Progenitor cell of endocrine pancreas (in vitro differentiated cells): ENCODE data around the gene ANKHD1. TPM values are rescaled to one million over a fixed set of nuclear protein-coding genes. Genes with fewer than 3 reads are reported as not detected.
A peak's percentile ranks its signal among the peaks of the same experiment; 100 is the strongest.

Experiments
- DNase-seq: peaks from one replicate; pipeline ENCODE4 v3.0.0; 2021; ENCODE audit warnings: low spot score; ENCODE audit not compliant: unreplicated experiment
- H3K27ac Mint-ChIP-seq: 2 replicates; pipeline ENCODE4 v1.8.0; 2021; ENCODE audit warnings: mild to moderate bottlenecking, moderate library complexity, mixed read lengths
- H3K27me3 Mint-ChIP-seq: 2 replicates; pipeline ENCODE4 v1.8.0; 2021; ENCODE audit warnings: mixed read lengths
- H3K36me3 Mint-ChIP-seq: 2 replicates; pipeline ENCODE4 v1.8.0; 2022; ENCODE audit warnings: mixed read lengths; ENCODE audit not compliant: insufficient read depth
- H3K4me1 Mint-ChIP-seq: 2 replicates; pipeline ENCODE4 v1.8.0; 2021; ENCODE audit warnings: low read depth, mixed read lengths
- H3K4me3 Mint-ChIP-seq: 2 replicates; pipeline ENCODE4 v1.8.0; 2021; ENCODE audit warnings: low read depth, mild to moderate bottlenecking, moderate library complexity, mixed read lengths
- H3K9me3 Mint-ChIP-seq: 2 replicates; pipeline ENCODE4 v1.8.0; 2021; ENCODE audit warnings: low read depth, mixed read lengths
- total RNA-seq: library from RNA; stranded (reverse); gene quantifications from 2 replicates; pipeline ENCODE4 v1.2.1, GENCODE V29; 2021
- TF ChIP-seq, protein P1 (sequence below): fragments of 200-600 bp; sonication (generic); IDR thresholded peaks from one replicate; pipeline ENCODE4 v1.5.0; 2021; ENCODE audit warnings: antibody characterized with exemption, mild to moderate bottlenecking; ENCODE audit not compliant: unreplicated experiment

ANKHD1 gene
- total RNA-seq, 1 donor from 2014 or later = 115 TPM

DNA sequence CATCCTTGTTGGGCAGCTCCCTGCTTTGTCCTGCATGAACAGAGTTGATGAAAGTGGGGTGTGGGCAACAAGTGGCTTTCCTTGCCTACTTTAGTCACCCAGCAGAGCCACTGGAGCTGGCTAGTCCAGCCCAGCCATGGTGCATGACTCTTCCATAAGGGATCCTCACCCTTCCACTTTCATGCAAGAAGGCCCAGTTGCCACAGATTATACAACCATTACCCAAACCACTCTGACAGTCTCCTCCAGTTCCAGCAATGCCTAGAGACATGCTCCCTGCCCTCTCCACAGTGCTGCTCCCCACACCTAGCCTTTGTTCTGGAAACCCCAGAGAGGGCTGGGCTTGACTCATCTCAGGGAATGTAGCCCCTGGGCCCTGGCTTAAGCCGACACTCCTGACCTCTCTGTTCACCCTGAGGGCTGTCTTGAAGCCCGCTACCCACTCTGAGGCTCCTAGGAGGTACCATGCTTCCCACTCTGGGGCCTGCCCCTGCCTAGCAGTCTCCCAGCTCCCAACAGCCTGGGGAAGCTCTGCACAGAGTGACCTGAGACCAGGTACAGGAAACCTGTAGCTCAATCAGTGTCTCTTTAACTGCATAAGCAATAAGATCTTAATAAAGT lies 166.9 kb downstream of the ANKHD1 start:
- Mint-ChIP-seq H3K27me3 (no peaks in the 10 kb centered on the region), H3K9me3 (no peaks in the 10 kb centered on the region), H3K4me3 (peak overlapping the region; percentile 21), H3K27ac (no peak overlapping the region), H3K36me3 (peaks cover 6% of the 10 kb centered on the region), H3K4me1 (peaks cover 17% of the 10 kb centered on the region)
- no peak for DNase-seq
- TF ChIP-seq, protein P1, sequence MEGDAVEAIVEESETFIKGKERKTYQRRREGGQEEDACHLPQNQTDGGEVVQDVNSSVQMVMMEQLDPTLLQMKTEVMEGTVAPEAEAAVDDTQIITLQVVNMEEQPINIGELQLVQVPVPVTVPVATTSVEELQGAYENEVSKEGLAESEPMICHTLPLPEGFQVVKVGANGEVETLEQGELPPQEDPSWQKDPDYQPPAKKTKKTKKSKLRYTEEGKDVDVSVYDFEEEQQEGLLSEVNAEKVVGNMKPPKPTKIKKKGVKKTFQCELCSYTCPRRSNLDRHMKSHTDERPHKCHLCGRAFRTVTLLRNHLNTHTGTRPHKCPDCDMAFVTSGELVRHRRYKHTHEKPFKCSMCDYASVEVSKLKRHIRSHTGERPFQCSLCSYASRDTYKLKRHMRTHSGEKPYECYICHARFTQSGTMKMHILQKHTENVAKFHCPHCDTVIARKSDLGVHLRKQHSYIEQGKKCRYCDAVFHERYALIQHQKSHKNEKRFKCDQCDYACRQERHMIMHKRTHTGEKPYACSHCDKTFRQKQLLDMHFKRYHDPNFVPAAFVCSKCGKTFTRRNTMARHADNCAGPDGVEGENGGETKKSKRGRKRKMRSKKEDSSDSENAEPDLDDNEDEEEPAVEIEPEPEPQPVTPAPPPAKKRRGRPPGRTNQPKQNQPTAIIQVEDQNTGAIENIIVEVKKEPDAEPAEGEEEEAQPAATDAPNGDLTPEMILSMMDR = no peak

DNA sequence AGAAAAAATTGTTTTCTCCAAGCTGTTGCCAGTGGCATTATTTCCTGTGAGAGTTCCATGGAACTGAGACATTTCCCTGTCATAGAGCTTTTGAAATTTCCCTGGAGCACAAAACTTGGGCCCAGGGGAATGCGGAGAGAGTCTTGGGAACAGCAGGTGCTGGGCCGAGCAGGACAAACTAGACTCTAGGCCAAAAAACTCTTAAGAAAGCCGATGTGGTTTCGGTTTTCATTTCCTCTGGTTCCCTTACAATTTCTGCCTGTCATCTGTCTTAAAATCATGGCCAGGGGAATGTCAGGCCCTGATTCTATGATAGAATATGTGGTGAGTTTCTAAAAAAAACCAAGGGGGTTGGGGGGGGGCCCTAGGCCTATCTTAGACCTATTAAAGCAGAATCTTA lies 167.6 kb downstream of the ANKHD1 start:
- peaks cover 12% of the 10 kb centered on the region for H3K4me1 Mint-ChIP-seq
- no peak overlapping the region for H3K4me3 Mint-ChIP-seq

DNA sequence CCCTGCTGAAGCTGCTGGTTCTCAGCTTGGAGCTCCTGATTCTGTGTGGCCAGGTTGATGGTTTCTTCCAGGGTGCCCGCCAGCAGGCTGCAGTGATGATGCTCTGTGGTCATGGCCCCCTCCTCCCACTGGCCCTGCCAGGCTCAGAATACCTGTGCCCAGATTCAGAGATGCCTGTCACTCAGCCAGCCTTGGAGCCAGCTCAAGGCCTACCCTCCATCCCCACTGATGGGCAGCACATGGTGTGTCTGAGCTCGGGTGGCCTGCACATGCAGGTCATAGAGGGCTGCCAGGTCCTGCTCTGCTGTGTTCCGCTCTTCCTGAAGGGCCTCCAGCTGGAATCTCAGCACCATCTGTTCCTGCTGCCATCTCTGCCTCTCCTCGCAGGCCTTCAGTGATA lies 168.4 kb downstream of the ANKHD1 start:
- DNase-seq = no peak
- no peaks in the 10 kb centered on the region for H3K27me3 Mint-ChIP-seq
- H3K4me3 Mint-ChIP-seq = no peak overlapping the region
- H3K4me1 Mint-ChIP-seq = peaks cover 9% of the 10 kb centered on the region
- H3K27ac Mint-ChIP-seq = no peak overlapping the region
- no peaks in the 10 kb centered on the region for H3K9me3 Mint-ChIP-seq
- TF ChIP-seq, protein P1 = no peak
- peaks cover 6% of the 10 kb centered on the region for H3K36me3 Mint-ChIP-seq

More for the DNA sequence above, 167.6 kb downstream of the ANKHD1 start:
- H3K36me3 Mint-ChIP-seq = peaks cover 6% of the 10 kb centered on the region
- H3K27me3 Mint-ChIP-seq = no peaks in the 10 kb centered on the region
- no peak overlapping the region for H3K27ac Mint-ChIP-seq
- DNase-seq = no peak
- TF ChIP-seq, protein P1 = no peak
- H3K9me3 Mint-ChIP-seq = no peaks in the 10 kb centered on the region

DNA sequence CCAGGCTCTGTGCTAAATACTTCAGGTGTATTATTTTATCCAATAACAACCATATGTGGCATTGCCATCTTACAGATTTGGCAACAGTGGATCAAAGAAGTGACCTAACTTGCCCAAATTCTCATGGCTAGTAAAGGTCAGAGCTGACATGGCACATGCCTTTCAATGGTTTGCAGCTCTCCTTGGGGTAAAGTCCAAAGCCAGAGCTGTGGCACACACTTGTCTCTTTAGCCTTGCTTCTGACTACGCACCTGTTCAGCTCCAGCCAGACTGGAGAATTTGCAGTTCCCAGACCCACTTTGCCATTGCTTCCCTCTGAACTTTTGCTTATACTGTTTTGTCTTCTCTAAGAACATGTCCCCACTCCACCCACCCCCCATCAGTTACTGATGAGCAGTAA lies 168.9 kb downstream of the ANKHD1 start:
- no peak for DNase-seq
- no peak overlapping the region for H3K27ac Mint-ChIP-seq
- H3K9me3 Mint-ChIP-seq = no peaks in the 10 kb centered on the region
- peaks cover 6% of the 10 kb centered on the region for H3K36me3 Mint-ChIP-seq
- no peak overlapping the region for H3K4me3 Mint-ChIP-seq
- no peaks in the 10 kb centered on the region for H3K27me3 Mint-ChIP-seq
- peaks cover 6% of the 10 kb centered on the region for H3K4me1 Mint-ChIP-seq
- TF ChIP-seq, protein P1 = no peak

DNA sequence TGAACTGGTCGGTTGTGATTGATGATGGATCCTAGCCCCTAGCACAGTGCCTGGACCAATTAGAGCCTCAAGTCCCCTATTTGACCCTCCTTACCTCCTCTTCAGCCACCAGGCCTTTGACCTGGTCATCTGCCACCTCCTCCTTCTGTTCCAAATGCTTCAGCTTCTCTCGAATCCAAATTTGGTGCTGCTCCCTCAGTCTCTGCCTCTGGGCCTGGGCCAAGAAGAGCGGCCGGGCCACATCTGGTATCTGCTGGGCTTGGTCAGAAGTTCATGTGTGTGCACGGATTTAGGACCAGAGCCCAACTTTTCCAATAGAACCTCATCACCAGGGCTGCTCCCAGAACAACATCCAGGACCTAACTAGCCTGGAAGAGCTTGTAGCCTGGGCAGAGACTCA lies 169.5 kb downstream of the ANKHD1 start:
- no peak overlapping the region for H3K27ac Mint-ChIP-seq

More for the DNA sequence above, 169.5 kb downstream of the ANKHD1 start:
- H3K27me3 Mint-ChIP-seq = no peaks in the 10 kb centered on the region
- DNase-seq = no peak
- TF ChIP-seq, protein P1 = no peak
- no peaks in the 10 kb centered on the region for H3K4me1 Mint-ChIP-seq
- H3K36me3 Mint-ChIP-seq = peaks cover 4% of the 10 kb centered on the region
- no peak overlapping the region for H3K4me3 Mint-ChIP-seq
- no peaks in the 10 kb centered on the region for H3K9me3 Mint-ChIP-seq
